Sciatic nerve (tissue), 2 donors: ENCODE results near the gene ESRRG. TPM values are rescaled to one million over a fixed set of nuclear protein-coding genes. Genes with fewer than 3 reads are reported as not detected.
A peak's percentile ranks its signal among the peaks of the same experiment; 100 is the strongest.

Source experiments
- ATAC-seq: fragments of 200-7000 bp; cut with Tn5 transposase; one replicate; pipeline ENCODE4 v1.9.1; 2020; ENCODE audit warnings: mild to moderate bottlenecking, moderate library complexity
- DNase-seq: peaks from one replicate; pipeline ENCODE4 v3.0.0-alpha.2; 2020; ENCODE audit warnings: low spot score
- intact Hi-C: fragments of 100-400 bp; cut with DNase I; formaldehyde crosslinking; loops from one replicate; pipeline ENCODE4 v1.14.2; 2022
- total RNA-seq: library from RNA; stranded (reverse); fragmentation: NEBNext Ultra II Directional; extraction: Animal tissue kit (Norgen Biotek cat#: 25700); gene quantifications from one replicate; pipeline ENCODE4 v1.2.1, GENCODE V29; 2021
- donor health status: DM: no; HTN: no; CAD: no.
- donor health status: DM: no; HTN: no; CAD: no.

Gene ESRRG
- total RNA-seq, 1 donor from 2014 or later: 5.8 TPM

GRCh38 chr1:216651826-216652418 lies 71.3 kb downstream of the ESRRG start:
- no peak for DNase-seq
- ATAC-seq: no peak
- intact Hi-C loops: loop anchor here (10.0 kb wide), 1 partner anchor 1767 kb away; no protein-coding TSS in a partner anchor

- no peak for DNase-seq
- intact Hi-C loops: no loop called here
- no peak for ATAC-seq
These were observed 80.1 kb downstream of the ESRRG start for GRCh38 chr1:216643176-216643575.

- ATAC-seq (no peak), DNase-seq (no peak)
- intact Hi-C loops: no loop called here
These were observed 81.4 kb downstream of the ESRRG start for GRCh38 chr1:216641669-216642460.

- intact Hi-C loops: no loop called here
- DNase-seq (no peak), ATAC-seq (no peak)
These were observed 83.1 kb downstream of the ESRRG start for GRCh38 chr1:216640100-216640499.

DNA sequence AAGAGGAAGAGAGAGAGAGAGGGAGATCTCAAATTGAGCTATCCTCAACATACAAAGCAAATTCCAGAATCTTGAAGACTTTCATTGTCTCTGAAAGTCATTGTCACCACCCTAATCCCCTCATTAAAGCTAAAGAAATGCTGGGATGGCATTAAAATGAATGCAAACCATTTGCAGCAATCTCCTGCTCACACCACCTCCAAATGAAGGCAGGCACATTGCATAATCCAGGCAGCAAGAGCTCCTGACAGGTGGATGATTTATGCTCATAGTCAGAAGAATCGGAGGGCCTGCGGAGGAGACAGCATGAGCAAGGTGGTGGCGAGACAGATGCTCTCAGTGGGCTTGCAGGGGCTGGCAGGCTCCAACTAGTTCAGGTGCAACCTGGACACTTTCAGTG lies 90.2 kb downstream of the ESRRG start:
- DNase-seq (no peak), ATAC-seq (no peak)
- intact Hi-C loops: no loop called here

- intact Hi-C loops: no loop called here
- DNase-seq: no peak
These were observed 92.7 kb downstream of the ESRRG start for GRCh38 chr1:216630532-216630931.

GRCh38 chr1:216627252-216627651 lies 96.0 kb downstream of the ESRRG start:
- DNase-seq (no peak), ATAC-seq (no peak)
- intact Hi-C loops: no loop called here

More at GRCh38 chr1:216630532-216630931, 92.7 kb downstream of the ESRRG start:
- ATAC-seq: no peak

DNA sequence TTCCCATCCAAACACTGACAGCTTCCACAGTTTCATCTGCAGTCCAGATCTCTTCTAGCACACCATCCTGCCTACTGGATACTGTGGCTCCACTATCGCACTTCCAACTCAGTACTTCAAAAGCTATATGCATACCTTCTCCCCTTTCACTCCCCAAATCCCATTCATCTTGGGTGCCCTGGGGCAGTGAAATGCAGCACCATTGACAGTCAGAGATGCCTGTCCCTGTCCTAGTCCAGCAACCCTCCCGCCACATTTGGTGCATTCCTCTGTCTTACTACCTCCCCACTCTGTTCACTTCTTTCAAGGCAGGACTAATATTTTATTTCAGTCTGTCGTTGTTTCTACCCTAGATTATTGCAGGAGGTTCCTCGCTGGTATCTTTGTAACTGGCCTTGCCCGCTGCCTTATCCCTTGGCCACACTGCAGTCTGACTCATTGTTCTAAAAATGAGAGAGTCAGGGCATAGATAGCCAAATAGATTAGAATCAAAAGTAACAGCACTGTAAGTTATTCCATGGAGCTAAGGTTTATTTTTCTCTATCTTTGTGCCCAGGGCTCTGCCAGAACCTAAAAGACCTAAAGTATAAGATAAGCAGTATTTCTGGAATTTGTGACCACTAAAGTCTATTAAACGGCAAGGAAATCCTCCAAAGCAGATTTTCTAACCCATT lies 96.7 kb downstream of the ESRRG start:
- no peak for ATAC-seq
- DNase-seq: no peak
- intact Hi-C loops: no loop called here

DNA sequence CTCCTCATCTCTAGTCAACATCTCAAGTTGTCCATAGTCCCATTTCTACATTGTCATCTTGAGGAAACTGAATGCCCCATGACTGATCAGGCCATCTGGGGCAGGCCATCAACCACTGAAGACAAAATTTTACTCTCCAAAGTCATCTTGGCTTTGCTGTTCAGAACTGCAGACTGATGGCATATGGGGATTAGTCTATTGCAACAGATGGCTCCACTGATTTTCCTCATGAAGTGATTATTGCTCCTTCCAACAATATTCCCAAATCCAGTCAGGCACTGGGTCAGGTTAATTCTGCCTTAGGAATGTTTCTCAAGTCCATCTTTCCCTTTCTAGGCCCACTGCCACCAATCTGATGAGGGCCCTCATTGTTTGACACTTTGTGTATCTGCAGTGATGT lies 101.7 kb downstream of the ESRRG start:
- DNase-seq (no peak), ATAC-seq (no peak)
- intact Hi-C loops: no loop called here

DNA sequence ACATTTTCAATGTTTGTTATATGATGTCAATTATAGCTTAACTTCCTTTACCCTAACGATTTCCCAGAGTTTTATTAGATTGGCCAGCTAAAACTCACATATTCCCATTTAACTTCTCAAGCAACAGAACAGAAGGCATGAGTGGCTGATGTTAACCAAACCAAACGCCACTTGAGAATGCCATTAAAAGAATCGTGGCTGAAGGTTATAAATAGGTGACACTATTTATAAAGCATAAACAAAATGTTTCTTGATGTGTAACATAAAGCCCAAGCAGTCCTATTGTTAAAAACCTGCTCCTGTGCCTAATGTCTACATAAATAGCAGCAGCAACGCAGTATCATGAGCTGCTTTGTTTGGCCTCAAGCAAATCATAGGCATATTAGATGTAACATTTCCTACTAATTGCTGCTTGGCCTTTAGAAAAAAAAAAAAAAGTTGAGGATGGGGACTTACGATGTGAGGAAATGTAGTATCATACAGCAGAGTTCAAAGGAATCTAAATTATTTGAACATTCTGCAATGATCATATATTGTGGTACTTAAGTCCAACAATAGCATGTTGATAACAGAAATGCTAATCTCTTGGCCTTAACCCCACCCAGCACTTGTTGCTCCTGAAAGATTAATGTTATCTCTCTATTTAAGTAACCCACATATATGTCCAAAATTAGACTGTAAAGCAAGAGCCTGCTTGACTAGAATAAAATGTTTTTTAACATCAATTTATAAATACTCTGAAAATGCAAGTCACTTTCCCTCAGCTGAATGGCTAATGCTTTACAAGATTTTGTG lies 106.0 kb downstream of the ESRRG start:
- intact Hi-C loops: no loop called here
- DNase-seq (no peak), ATAC-seq (no peak)

- ATAC-seq: no peak
These were observed 106.8 kb downstream of the ESRRG start for GRCh38 chr1:216616425-216616824.

DNA sequence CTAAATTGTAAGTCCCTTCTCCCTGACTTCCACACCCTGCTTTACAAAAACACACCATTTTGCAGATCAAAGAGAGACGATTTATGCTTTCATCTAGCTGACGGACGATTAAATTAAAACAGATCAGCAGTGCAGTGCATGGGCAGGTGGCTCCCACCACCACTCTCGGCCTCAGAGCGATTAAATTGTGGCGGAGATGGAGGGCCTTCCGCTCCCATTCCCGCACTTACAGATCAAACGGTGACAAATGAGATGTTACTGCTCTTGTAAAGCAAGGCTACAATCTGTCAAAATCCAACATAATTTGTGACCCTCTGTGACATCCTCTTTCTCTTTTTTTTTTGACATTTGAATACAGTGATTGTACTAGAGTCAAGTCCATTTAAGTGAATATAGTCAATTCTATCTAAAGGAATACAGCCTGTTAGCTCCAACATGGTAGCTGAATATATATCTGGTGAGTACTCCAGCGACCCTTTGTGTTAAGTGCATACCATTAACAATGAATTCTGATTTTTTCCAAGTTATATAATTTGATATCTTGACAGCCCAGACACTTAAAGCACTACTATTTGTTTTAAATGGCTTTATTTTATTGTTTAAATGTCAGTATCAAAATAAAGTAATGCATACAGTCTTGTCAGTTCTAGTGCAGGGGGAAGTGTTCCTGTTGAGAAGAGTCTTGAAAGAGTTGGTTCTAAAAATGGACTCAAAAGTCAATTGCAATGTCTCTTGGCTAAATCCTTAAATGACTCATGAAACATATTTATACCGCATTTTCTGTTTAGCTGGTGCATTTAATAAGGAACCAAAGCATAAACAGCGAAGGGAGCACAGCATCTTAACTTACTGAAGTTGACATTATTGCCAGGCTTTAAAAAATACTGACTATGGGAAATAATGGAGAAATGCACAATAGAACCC lies 109.0 kb downstream of the ESRRG start:
- DNase-seq (no peak), ATAC-seq (no peak)
- intact Hi-C loops: no loop called here

More at GRCh38 chr1:216616425-216616824, 106.8 kb downstream of the ESRRG start:
- no peak for DNase-seq
- intact Hi-C loops: no loop called here

GRCh38 chr1:216612291-216612690 lies 110.9 kb downstream of the ESRRG start:
- no peak for ATAC-seq
- no peak for DNase-seq
- intact Hi-C loops: no loop called here

DNA sequence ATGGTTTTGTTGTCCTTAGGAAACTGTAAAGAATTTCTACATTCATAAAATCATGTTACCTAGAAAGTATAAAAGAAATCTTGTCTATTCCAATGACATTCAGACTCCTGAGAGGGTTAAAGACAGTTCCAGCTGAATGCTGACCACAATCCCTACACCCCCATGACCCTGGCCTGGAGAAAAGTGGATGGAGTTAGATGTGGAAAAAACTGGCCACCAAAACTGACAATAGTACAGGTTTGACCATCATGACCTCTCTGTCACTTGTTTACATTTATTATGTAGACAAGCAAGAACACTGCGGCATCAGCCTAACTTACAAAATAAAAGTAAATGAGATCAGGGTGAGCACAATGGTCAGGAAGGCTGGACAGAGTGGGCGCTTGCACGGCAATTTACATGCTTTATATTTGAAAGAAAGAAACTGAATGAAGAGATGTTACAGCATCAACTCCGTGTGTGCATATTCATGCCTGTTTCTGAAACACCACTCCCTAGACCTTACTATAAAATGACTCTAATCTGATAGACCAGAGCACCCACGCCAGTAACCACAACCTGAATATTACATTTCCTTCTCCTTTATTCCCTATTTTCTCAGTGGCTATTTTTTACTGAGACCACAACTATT lies 116.0 kb downstream of the ESRRG start:
- ATAC-seq (no peak), DNase-seq (no peak)
- intact Hi-C loops: no loop called here

- DNase-seq (no peak), ATAC-seq (no peak)
- intact Hi-C loops: no loop called here
These were observed 117.1 kb downstream of the ESRRG start for GRCh38 chr1:216606047-216606637.

- no peak for ATAC-seq
- intact Hi-C loops: no loop called here
- DNase-seq: no peak
These were observed 118.5 kb downstream of the ESRRG start for GRCh38 chr1:216604771-216605170.

- DNase-seq (peak; percentile 79), ATAC-seq (peak; percentile 93)
- intact Hi-C loops: no loop called here
These were observed 122.3 kb downstream of the ESRRG start for GRCh38 chr1:216600730-216601609.
